Motor neuron (in vitro differentiated cells): ENCODE data around the gene SYNPO. TPM values are rescaled to one million over a fixed set of nuclear protein-coding genes. Genes with fewer than 3 reads are reported as not detected.

Experiments used
- ATAC-seq, 8 experiments: fragments of 200-7000 bp; cut with Tn5 transposase; replicated peaks in 6 of 8; 2 replicates each; pipeline ENCODE4 v1.8.0; 2021; ENCODE audit warnings: mild to moderate bottlenecking in 8 of 8, moderate library complexity in 8 of 8
- H3K27ac ChIP-seq, 2 donors: fragments of 250-450 bp; sonication (Bioruptor Pico); 2 replicates each; pipeline ENCODE4 v1.9.0; 2021; ENCODE audit warnings: antibody characterized with exemption in 2 of 2, mild to moderate bottlenecking in 2 of 2, moderate library complexity in 1 of 2
- H3K4me1 ChIP-seq, 2 donors: fragments of 250-450 bp; sonication (Bioruptor Pico); replicated peaks in 1 of 2; 2 replicates each; pipeline ENCODE4 v1.6.1; 2021; ENCODE audit warnings: antibody characterized with exemption in 2 of 2, mild to moderate bottlenecking in 2 of 2, moderate library complexity in 1 of 2
- H3K4me3 ChIP-seq, 5 donors: fragments of 250-450 bp; sonication (Bioruptor Pico); 2 replicates each; pipeline ENCODE4 v1.9.0; 2021; ENCODE audit warnings: antibody characterized with exemption in 5 of 5, mild to moderate bottlenecking in 5 of 5, moderate library complexity in 4 of 5
- WGBS, 10 experiments: fragments of 450-650 bp; shearing (Covaris generic); methylation state at CpG; one replicate each; pipeline ENCODE4 v1.0.0; 2022; 5-methylcytosine and 5-hydroxymethylcytosine counted together
- in situ Hi-C, 9 experiments: fragments of 400-800 bp; cut with MboI; loops; one replicate each; pipeline ENCODE4 v1.15.0; 2021; ENCODE audit warnings: low sequenced_read_pairs in 9 of 9, low pct_unique_long_range_greater_than_20kb in 2 of 9; ENCODE audit not compliant: unreplicated experiment in 9 of 9
- total RNA-seq, 8 experiments: library from RNA; unstranded; fragments of 300-600 nt; gene quantifications; 2 replicates each; pipeline versions ENCODE4 v1.2.3 to v1.2.4, GENCODE V29; 2022

SYNPO gene
- total RNA-seq, 8 experiments from 2014 or later, result 0.27 to 17.5 (median 4.4) TPM

- in situ Hi-C loops, result no loop called here
- H3K27ac ChIP-seq, result no peak overlapping the region
- ATAC-seq, result peak in 6 of 8 experiments; percentile 26 to 71 (median 50)
- 6 to 90% (median 52%) methylated on average over 2 to 6 of the region's 6 CpGs for WGBS, 10 experiments
- no peak overlapping the region for H3K4me3 ChIP-seq
- H3K4me1 ChIP-seq, result peaks cover 8 to 17% of the 10 kb centered on the region in 2 donors
Observed at GRCh38 chr5:150611026-150611425, 29.4 kb upstream of the SYNPO start.

GRCh38 chr5:150612405-150612804, 28.1 kb upstream of the SYNPO start:
- H3K27ac ChIP-seq, result no peak overlapping the region
- H3K4me3 ChIP-seq, result no peak overlapping the region
- in situ Hi-C loops, result no loop called here
- 76 to 100% (median 89%) methylated on average over 1 to 4 of the region's 4 CpGs for WGBS, 10 experiments
- ATAC-seq, result no peak
- H3K4me1 ChIP-seq, result peaks cover 8 to 22% of the 10 kb centered on the region in 2 donors

GRCh38 chr5:150612905-150613670, 27.4 kb upstream of the SYNPO start:
- ATAC-seq, result peak in 1 of 8 experiments; percentile 8
- in situ Hi-C loops, result no loop called here
- H3K27ac ChIP-seq, result no peak overlapping the region

GRCh38 chr5:150613991-150614660, 26.3 kb upstream of the SYNPO start:
- ATAC-seq, result no peak
- Histone ChIP-seq H3K4me1 (peaks cover 18 to 31% of the 10 kb centered on the region in 2 donors), H3K27ac (no peak overlapping the region), H3K4me3 (no peak overlapping the region)
- WGBS, 10 experiments, result 70 to 100% (median 80%) methylated on average over 1 to 7 of the region's 9 CpGs; no CpG with 5 or more reads in 5 of the 10 experiments
- in situ Hi-C loops, result no loop called here

More at GRCh38 chr5:150612905-150613670, 27.4 kb upstream of the SYNPO start:
- Histone ChIP-seq H3K4me1 (peaks cover 8 to 22% of the 10 kb centered on the region in 2 donors), H3K4me3 (no peak overlapping the region)
- 56 to 100% (median 57%) methylated on average over 1 to 3 of the region's 4 CpGs; no CpG with 5 or more reads in 5 of the 10 experiments for WGBS, 10 experiments

GRCh38 chr5:150614661-150615060, 25.8 kb upstream of the SYNPO start:
- Histone ChIP-seq H3K27ac (no peak overlapping the region), H3K4me1 (peaks cover 23 to 36% of the 10 kb centered on the region in 2 donors), H3K4me3 (no peak overlapping the region)
- 40 to 79% methylated on average over 1 to 2 of the region's 4 CpGs; no CpG with 5 or more reads in 8 of the 10 experiments for WGBS, 10 experiments
- no peak for ATAC-seq
- in situ Hi-C loops, result no loop called here

- no peak overlapping the region for H3K4me3 ChIP-seq
- in situ Hi-C loops, result no loop called here
- 0 to 53% (median 12%) methylated on average over 1 to 9 of the region's 17 CpGs; no CpG with 5 or more reads in 4 of the 10 experiments for WGBS, 10 experiments
- peaks cover 28 to 39% of the 10 kb centered on the region in 2 donors for H3K4me1 ChIP-seq
- ATAC-seq, result peak in 4 of 8 experiments; percentile 7 to 47 (median 35)
- H3K27ac ChIP-seq, result no peak overlapping the region
Observed at GRCh38 chr5:150615141-150615699, 25.2 kb upstream of the SYNPO start.

- H3K4me1 ChIP-seq, result peaks cover 22 to 38% of the 10 kb centered on the region in 2 donors
- in situ Hi-C loops, result no loop called here
- WGBS, 10 experiments, result 39 to 73% (median 70%) methylated on average over 2 to 5 of the region's 5 CpGs; no CpG with 5 or more reads in 5 of the 10 experiments
Observed at GRCh38 chr5:150616024-150616470, 24.4 kb upstream of the SYNPO start.

GRCh38 chr5:150616506-150616905, 24.0 kb upstream of the SYNPO start:
- peak in 3 of 8 experiments; percentile 24 to 37 (median 24) for ATAC-seq
- 60 to 100% (median 89%) methylated on average over 1 of the region's 1 CpG; no CpG with 5 or more reads in 4 of the 10 experiments for WGBS, 10 experiments
- Histone ChIP-seq H3K4me1 (peaks cover 20 to 34% of the 10 kb centered on the region in 2 donors), H3K4me3 (no peak overlapping the region), H3K27ac (no peak overlapping the region)
- in situ Hi-C loops, result no loop called here

More at GRCh38 chr5:150616024-150616470, 24.4 kb upstream of the SYNPO start:
- H3K4me3 ChIP-seq, result no peak overlapping the region
- H3K27ac ChIP-seq, result no peak overlapping the region
- no peak for ATAC-seq

- 100% methylated on average over 1 of the region's 9 CpGs; no CpG with 5 or more reads in 9 of the 10 experiments for WGBS, 10 experiments
- Histone ChIP-seq H3K4me3 (no peak overlapping the region), H3K27ac (no peak overlapping the region), H3K4me1 (peaks cover 20 to 33% of the 10 kb centered on the region in 2 donors)
- in situ Hi-C loops, result no loop called here
- ATAC-seq, result peak in 2 of 8 experiments; percentile 1
Observed at GRCh38 chr5:150618163-150618562, 22.3 kb upstream of the SYNPO start.

GRCh38 chr5:150618588-150619281, 21.7 kb upstream of the SYNPO start:
- Histone ChIP-seq H3K4me1 (peaks cover 20 to 33% of the 10 kb centered on the region in 2 donors), H3K4me3 (no peak overlapping the region), H3K27ac (peak overlapping the region; percentile 58)
- in situ Hi-C loops, result no loop called here
- WGBS, 10 experiments, result 41 to 80% (median 63%) methylated on average over 1 to 13 of the region's 17 CpGs; no CpG with 5 or more reads in 4 of the 10 experiments
- ATAC-seq, result peak in 5 of 8 experiments; percentile 64 to 76 (median 73)

GRCh38 chr5:150619359-150620230, 20.9 kb upstream of the SYNPO start:
- ATAC-seq, result peak; percentile 52 to 88 (median 80)
- in situ Hi-C loops, result no loop called here
- H3K4me3 ChIP-seq, result no peak overlapping the region
- peak overlapping the region; percentile 58 for H3K27ac ChIP-seq
- peaks cover 20 to 33% of the 10 kb centered on the region in 2 donors for H3K4me1 ChIP-seq
- WGBS, 10 experiments, result 0 to 73% (median 50%) methylated on average over 1 to 15 of the region's 24 CpGs; no CpG with 5 or more reads in 1 of the 10 experiments
